C4-2B (cell line): ENCODE data around the gene RIOK1.

ENCODE experiments used
- ZFX ChIP-seq: fragments of 450-650 bp; IDR thresholded peaks from 2 replicates; pipeline ENCODE4 v1.6.1; 2017
- TF ChIP-seq, protein P1 (sequence below): fragments of 450-650 bp; conservative IDR thresholded peaks from 2 replicates; pipeline ENCODE4 v1.5.1; 2017; ENCODE audit warnings: mild to moderate bottlenecking

DNA sequence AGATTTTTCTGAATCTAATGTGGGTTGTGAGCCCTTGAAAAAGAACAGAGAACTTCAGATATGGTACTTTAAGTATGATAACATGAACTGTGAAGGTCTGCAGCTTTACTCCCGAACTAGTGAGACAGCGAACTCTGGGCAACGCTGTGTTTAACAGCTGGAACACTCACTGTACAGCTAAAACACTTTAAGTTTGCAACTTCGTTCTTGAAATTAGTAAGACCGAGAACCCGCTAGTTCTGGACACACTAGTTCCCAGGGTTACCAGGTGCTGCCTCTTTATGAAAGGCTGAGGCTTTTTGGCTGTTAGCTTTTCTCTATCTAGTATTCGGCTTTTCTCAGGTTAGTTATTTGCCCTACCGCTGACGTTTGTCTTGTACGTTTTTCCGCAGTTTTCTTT, 52.9 kb downstream of the RIOK1 start:
- TF ChIP-seq, protein P1, sequence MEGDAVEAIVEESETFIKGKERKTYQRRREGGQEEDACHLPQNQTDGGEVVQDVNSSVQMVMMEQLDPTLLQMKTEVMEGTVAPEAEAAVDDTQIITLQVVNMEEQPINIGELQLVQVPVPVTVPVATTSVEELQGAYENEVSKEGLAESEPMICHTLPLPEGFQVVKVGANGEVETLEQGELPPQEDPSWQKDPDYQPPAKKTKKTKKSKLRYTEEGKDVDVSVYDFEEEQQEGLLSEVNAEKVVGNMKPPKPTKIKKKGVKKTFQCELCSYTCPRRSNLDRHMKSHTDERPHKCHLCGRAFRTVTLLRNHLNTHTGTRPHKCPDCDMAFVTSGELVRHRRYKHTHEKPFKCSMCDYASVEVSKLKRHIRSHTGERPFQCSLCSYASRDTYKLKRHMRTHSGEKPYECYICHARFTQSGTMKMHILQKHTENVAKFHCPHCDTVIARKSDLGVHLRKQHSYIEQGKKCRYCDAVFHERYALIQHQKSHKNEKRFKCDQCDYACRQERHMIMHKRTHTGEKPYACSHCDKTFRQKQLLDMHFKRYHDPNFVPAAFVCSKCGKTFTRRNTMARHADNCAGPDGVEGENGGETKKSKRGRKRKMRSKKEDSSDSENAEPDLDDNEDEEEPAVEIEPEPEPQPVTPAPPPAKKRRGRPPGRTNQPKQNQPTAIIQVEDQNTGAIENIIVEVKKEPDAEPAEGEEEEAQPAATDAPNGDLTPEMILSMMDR: no peak
- no peak for TF ChIP-seq ZFX
